ENCODE results near the gene PTGER4. TPM values are rescaled to one million over a fixed set of nuclear protein-coding genes. Genes with fewer than 3 reads are reported as not detected.
"Not testable (repeated sequence)": the region's sequence is repeated elsewhere in the genome, so short reads cannot be mapped to it uniquely, and the experiment has no call there.

PTGER4 gene
- total and polyA plus RNA-seq, 8 donors = 1.9 to 31.7 (median 17.9) TPM

DNA sequence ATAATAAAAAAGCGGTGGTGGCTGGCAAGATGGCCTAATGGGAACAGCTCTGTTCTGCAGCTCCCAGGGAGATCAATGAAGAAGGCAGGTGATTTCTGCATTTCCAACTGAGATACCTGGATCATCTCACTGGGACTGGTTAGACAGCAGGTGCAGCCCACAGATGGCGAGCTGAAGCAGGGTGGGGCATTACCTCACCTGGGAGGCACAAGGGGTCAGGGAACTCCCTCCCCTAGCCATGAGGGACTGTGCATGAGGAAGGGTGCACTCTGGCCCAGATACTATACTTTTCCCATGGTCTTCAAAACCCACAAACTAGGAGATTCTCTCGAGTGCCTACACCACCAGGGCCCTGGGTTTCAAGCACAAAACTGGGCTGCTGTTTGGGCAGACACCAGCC lies 45.6 kb upstream of the PTGER4 start:
- Histone ChIP-seq H3K4me1 (no peaks in the 10 kb centered on the region), H3K36me3 (no peaks in the 10 kb centered on the region), H3K9me3 (peaks cover 0 to 22% (median 4%) of the 10 kb centered on the region in 4 donors), H3K27ac (no peak overlapping the region), H3K27me3 (no peaks in the 10 kb centered on the region), H3K4me3 (no peak overlapping the region)
- WGBS, 5 donors = 58 to 94% (median 77%) methylated on average over 3 of the region's 3 CpGs
- intact Hi-C loops (cut with DNase I; ENCODE audit: low total_unique reads) = no loop called here
- DNase-seq = no peak
- TF ChIP-seq EP300 (IDR thresholded peaks at IDR 0.05) (no peak), POLR2AphosphoS5 (IDR thresholded peaks at IDR 0.05) (no peak), POLR2A (IDR thresholded peaks at IDR 0.05) (no peak)
- TF ChIP-seq, protein P1, sequence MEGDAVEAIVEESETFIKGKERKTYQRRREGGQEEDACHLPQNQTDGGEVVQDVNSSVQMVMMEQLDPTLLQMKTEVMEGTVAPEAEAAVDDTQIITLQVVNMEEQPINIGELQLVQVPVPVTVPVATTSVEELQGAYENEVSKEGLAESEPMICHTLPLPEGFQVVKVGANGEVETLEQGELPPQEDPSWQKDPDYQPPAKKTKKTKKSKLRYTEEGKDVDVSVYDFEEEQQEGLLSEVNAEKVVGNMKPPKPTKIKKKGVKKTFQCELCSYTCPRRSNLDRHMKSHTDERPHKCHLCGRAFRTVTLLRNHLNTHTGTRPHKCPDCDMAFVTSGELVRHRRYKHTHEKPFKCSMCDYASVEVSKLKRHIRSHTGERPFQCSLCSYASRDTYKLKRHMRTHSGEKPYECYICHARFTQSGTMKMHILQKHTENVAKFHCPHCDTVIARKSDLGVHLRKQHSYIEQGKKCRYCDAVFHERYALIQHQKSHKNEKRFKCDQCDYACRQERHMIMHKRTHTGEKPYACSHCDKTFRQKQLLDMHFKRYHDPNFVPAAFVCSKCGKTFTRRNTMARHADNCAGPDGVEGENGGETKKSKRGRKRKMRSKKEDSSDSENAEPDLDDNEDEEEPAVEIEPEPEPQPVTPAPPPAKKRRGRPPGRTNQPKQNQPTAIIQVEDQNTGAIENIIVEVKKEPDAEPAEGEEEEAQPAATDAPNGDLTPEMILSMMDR (IDR thresholded peaks at IDR 0.05) = no peak

DNA sequence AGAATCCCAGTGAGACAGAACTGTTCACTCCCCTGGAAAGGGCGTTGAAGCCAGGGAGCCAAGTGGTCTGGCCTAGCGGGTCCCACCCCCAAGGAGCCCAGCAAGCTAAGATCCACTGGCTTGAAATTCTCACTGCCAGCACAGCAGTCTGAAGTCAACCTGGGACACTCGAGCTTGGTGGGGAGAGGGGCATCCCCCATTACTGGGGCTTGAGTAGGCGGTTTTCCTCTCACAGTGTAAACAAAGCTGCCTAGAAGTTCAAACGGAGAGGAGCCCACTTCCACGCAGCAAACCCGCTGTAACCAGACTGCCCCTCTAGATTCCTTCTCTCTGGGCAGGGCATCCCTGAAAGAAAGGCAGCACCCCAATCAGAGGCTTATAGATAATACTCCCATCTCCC lies 45.1 kb upstream of the PTGER4 start:
- H3K27ac ChIP-seq = no peak overlapping the region
- intact Hi-C loops (cut with DNase I; ENCODE audit: low total_unique reads) = no loop called here
- no peak for DNase-seq
- WGBS, 5 donors = 78 to 86% (median 83%) methylated on average over 6 to 7 of the region's 7 CpGs
- peaks cover 0 to 24% (median 4%) of the 10 kb centered on the region in 4 donors for H3K9me3 ChIP-seq
- no peak overlapping the region for H3K4me3 ChIP-seq
- no peak for TF ChIP-seq POLR2A (IDR thresholded peaks at IDR 0.05)
- TF ChIP-seq, protein P1 (IDR thresholded peaks at IDR 0.05) = no peak
- TF ChIP-seq EP300 (IDR thresholded peaks at IDR 0.05) = no peak
- TF ChIP-seq POLR2AphosphoS5 (IDR thresholded peaks at IDR 0.05) = no peak
- no peaks in the 10 kb centered on the region for H3K4me1 ChIP-seq
- no peaks in the 10 kb centered on the region for H3K27me3 ChIP-seq
- H3K36me3 ChIP-seq = no peaks in the 10 kb centered on the region

DNA sequence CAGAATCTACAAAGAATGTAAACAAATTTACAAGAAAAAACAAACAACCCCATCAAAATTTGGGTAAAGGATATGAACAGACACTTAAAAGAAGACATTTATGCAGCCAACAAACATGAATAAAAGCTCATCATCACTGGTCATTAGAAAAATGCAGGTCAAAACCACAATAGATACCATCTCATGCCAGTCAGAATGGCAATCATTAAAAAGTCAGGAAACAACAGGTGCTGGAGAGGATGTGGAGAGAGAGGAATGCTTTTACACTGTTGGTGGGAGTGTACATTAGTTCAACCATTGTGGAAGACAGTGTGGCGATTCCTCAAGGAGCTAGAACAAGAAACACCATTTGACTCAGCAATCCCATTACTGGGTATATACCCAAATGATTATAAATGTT lies 40.2 kb upstream of the PTGER4 start:
- WGBS, 5 donors = 90 to 98% (median 91%) methylated on average over 1 of the region's 1 CpG
- H3K36me3 ChIP-seq; H3K27ac ChIP-seq; DNase-seq; H3K4me1 ChIP-seq; intact Hi-C loops (cut with DNase I; ENCODE audit: low total_unique reads); H3K4me3 ChIP-seq; H3K27me3 ChIP-seq: not testable (repeated sequence)
- peaks cover 0 to 28% (median 4%) of the 10 kb centered on the region in 4 donors for H3K9me3 ChIP-seq

DNA sequence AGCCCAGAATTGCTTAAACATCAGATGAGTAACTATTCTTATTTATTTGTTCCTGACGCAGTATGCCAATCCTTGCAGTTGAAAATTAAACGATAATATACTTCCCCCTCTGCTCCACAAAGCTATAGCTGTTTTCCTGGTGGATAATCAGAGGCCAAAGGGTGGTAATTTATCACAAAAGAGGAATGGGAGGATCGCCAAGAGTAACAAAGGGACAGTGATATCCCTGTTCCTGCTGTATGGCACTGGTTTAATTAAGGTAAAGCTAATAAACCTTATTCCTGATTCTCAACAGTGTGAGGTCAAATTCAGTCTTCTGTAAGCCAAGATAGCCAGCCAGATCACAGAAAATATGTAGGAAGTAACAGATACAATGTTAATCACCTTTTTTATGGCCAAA lies 33.4 kb upstream of the PTGER4 start:
- TF ChIP-seq POLR2AphosphoS5 (IDR thresholded peaks at IDR 0.05) = no peak
- TF ChIP-seq, protein P1 (IDR thresholded peaks at IDR 0.05) = no peak
- H3K36me3 ChIP-seq = no peaks in the 10 kb centered on the region
- peaks cover 0 to 12% (median 0%) of the 10 kb centered on the region in 4 donors for H3K4me1 ChIP-seq
- intact Hi-C loops (cut with DNase I; ENCODE audit: low total_unique reads) = no loop called here
- H3K27me3 ChIP-seq = no peaks in the 10 kb centered on the region
- no peak for DNase-seq
- H3K9me3 ChIP-seq = no peaks in the 10 kb centered on the region
- no peak overlapping the region for H3K27ac ChIP-seq
- 17 to 41% (median 29%) methylated on average over 3 of the region's 3 CpGs for WGBS, 5 donors
- H3K4me3 ChIP-seq = no peak overlapping the region

DNA sequence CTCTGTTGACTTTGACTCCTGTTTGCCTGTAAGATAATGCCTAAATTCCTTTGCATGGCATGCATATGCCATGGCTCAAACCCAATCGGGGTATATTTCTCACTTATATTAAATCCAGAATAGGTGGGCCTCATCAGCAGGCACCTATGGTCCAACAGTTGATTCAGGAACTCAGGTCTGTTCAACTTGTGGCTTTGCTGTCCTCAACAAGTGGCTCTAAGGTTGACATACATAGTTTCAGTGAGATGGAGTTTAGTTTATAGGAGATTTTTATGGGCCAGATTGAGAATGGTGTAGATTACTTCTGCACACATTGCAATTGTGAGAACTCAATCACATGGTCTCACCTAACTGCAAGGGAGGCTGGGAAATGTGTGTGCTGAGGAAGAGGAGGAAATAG lies 31.6 kb upstream of the PTGER4 start:
- DNase-seq = no peak
- Histone ChIP-seq H3K27me3 (no peaks in the 10 kb centered on the region), H3K4me1 (peaks cover 0 to 12% (median 0%) of the 10 kb centered on the region in 4 donors), H3K9me3 (no peaks in the 10 kb centered on the region), H3K36me3 (no peaks in the 10 kb centered on the region), H3K27ac (no peak overlapping the region), H3K4me3 (no peak overlapping the region)
- no peak for TF ChIP-seq EP300 (IDR thresholded peaks at IDR 0.05)
- TF ChIP-seq POLR2AphosphoS5 (IDR thresholded peaks at IDR 0.05) = no peak
- TF ChIP-seq POLR2A (IDR thresholded peaks at IDR 0.05) = no peak
- TF ChIP-seq, protein P1 (IDR thresholded peaks at IDR 0.05) = no peak
- 82 to 100% (median 94%) methylated on average over 1 of the region's 1 CpG for WGBS, 5 donors
- intact Hi-C loops (cut with DNase I; ENCODE audit: low total_unique reads) = no loop called here
